ENCODE results near the gene CD93.

CD93 gene

DNA sequence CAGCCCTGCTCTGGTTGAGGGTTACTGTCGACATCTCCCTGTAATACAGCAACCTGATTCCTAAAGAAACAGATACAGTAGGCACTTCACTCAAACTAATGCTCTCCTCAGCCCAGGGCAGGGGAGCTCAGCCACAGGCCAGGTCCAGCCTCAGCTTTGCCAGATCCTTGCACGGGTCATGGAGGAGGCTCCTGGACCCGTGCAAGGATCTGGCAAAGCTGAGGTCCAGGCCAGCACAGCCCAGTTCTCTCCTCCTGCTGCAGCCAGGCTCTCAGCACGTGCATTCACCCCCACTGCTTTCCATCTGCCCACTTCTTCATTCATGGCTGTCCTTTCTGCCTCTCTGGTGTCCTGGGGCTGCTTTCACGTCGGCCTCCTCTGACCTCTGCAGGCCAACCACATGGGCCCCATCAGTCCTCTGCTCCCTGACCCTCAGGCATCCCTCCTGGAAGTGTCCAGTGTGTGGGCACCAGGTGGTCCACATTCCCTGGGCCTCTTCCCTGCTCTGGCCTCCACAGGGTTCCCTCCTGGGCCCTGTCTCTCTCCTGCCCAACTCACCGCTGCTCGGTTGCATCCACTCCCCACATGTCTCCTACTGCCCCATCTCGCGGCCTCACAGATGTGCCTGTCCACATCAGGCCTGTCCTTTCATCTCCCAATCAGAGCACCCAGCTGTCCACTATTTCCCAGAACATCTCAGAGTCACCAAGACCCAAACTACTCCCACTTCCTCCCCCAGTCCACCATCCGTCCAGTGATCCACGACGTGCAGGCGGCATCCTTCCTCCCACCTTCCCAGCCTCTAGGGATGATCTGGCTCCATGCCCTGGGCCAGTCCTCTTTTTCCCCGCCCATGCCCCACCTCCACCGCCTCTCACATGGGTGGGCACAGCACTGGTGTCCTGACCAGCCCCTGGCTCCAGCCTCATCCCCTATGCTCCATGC lies 11.8 kb upstream of the CD93 start:
- no peak for DNase-seq

DNA sequence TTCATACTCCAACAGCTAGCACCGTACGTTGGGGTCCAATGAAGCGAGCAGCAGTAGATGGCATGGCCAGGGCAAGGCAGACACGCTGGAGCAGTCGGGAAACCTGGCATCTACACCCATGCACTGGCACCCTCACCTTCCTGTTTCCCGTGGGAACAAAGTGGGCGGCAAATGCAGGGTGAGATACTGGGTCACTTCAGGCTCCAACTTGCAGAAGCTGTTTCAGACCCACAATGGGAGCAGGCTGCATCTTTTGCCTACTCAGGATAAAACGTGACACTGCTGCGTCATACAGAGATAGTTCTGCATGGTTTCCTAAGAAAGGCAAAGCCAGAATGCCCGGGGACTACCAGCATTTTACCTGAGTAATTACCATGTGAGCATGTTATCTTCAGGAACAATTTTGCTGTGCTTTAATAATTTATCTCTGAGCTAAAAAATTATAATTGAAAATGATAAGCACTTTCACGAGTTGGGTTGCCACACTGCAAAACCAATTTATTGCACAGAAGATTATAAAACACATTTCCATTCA lies 10.9 kb upstream of the CD93 start:
- DNase-seq = no peak

DNA sequence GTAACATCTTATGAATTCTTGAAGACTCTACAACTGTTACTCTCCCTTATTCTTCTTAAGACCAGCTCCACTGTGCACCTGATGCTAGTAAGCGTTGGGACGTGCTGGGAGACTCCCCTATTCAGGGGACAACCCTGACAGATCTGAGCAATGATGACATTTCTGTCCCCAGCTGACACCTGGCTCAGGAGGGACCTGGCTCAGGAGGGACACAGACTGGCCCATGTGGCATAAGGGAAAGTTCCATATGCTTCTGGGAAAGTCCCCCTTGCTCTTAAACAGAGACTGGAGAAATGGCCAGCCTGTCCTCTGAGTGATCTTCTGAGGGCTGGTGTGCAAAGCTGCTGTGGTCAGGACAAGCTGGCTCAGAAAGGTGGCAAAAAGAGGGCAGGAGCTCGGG lies 10.0 kb upstream of the CD93 start:
- no peak for DNase-seq

DNA sequence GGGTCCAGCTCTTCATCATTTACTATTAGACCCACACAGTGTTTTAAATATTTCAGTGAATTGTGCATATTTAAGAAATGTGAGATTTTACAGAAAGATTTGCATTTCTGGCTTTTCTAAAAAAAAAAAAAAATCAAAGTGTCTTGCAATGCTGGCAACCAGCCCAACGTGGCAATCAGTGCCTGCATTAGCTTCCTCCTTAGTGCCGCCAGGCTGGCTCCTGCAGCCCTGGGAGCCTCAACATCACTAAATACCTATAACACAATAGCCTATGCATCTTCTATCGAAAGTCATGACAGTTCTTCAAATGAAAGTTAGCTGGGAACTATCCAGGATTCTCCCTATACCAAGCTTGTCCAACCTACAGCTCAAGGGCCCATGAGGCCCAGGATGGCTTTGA lies 9.4 kb upstream of the CD93 start:
- DNase-seq = no peak

DNA sequence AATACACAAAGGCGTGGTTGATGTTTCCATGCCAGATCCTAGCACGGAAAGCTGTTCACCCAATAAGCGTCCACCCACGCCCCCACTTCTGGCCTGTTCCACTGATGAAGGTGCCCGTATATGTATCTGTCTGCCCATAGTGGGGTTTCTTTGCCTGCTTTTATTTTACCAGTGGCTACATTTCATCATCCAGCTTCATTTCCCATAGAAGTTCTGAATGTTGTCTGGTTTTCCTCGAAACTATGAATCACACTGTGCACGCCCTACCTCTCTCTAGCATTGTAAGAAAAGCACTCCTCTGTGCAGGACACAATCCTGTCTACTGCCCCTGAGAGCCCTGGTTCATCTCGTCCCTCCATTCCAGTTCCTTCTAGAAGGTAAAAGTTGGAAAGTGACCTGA lies 8.8 kb upstream of the CD93 start:
- DNase-seq = no peak

DNA sequence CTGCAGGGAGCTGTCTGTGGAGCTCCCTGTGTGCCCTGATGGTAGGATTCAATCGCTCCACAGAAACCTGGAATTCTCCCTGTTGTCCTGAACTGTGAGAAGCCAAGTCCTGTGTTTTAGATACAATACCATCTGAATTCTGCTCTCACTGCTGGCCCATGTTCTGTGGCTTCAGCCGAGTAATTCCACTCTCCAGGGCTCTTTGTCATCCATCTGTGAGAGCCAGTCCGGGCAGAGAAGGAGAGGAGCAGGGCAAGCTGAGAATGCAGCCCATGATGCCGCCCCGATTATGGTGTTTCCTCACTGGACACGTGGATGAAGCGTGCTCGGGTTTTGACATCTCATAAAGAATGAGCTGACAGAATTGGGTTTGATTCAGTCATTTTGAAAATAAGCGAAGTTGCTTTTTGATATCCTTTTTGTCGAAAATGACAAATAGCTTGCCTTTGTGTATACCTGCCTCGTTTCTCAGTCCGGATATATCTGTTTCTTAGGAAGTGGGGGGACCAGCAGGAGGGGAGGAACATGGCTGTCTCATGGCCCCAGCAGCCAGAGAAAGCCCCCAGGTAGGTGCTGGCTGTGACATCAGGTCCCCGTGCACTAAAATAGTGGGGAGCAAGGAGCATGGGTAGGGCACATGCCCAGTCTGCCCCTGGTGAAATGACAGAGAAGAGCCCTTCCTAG lies 8.2 kb upstream of the CD93 start:
- no peak for DNase-seq

DNA sequence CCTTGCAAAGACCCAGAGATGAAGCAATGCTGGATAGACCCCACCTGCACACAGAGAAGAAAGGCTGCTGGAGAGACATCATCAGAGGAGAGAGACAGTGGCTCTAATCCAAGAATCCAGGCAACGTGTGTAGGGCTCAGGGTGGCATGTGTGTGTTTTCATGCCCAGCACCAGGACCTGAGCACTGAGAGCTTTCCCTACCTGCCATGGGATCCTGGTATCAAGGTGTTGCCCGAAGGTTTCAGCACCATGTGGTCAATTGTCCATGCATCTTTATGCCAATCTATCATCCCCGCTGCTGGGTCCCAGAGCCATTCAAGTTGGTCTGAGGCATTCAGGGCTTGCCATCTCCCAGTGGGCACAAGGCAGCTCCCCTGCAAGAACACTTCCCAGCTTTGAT lies 7.5 kb upstream of the CD93 start:
- no peak for DNase-seq

DNA sequence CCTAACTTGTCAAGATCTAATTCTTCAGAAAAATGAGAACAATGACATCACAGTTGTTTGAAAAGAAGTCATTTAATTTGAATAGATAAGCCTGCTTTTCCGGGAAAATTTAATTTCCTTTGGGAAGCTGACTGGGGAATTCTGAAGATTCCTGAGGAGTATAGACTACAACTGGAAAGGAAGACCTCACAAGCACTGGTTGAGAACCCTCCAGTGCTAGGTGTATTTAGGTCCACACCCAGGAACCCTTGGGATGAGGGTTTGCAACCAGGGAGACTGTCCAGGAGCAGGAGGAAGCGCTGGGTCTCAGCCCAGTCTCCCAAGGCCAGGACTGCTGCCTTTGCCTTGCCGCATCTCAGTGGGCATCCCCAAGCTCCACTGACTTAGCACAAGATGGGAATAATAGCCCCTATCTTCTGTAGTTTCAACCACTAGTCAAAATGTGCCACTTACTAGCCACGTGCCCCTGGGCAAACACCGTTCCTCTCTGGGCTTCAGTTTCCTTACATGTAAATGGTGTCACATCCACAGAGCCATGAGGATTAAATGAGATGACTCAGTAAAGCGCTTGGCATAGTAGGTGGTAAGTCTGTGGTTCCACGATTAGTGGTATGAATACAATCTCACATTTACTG lies 6.9 kb upstream of the CD93 start:
- no peak for DNase-seq

DNA sequence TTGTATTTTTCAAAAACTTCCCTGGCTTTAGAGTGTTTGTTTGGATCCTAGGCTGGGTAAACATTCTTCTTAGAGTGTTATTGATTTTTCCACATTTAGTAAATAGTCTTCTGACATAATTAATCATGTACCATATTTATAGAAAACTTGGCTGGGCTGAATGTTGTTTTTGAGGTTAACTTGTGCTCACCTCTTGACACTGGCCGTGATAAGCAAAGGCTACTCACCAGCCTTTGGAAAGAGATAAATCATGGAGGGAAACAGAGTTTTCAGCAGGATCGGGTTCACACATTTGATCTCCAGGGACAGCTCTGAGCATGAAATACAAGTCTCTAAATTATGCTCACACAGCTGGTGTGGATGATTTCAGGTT lies 6.2 kb upstream of the CD93 start:
- DNase-seq = peak; percentile 92

DNA sequence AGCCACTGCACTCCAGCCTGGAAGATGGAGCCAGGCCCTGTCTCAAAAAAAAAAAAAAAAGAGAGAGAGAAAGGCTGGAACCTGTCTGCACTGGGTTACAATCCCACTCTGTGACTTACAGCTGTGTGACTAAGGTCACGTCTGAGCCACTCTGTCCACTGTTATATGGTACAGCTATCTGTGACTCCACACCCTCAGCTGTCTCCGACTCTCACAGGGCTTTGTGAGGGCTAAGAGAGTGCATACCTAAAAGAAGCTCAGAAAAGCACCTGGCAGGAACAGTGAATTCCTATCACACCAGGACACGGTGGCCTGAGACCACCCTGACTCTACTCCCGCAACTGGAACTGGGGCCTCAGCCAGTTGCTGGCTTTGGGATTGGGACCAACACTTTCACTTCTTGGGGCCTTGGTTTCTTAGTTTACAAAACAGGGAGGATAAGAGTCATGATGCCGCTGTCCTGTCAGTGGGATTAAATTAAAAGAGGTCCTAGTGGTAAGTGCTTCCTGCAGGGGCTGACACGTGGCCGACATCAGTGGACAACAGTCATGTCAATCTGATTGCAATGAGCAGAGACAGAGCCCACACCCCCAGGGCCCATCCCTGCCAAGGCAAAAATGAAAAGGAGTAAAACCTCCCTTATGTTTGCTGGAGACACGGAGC lies 5.7 kb upstream of the CD93 start:
- DNase-seq = peak; percentile 69

DNA sequence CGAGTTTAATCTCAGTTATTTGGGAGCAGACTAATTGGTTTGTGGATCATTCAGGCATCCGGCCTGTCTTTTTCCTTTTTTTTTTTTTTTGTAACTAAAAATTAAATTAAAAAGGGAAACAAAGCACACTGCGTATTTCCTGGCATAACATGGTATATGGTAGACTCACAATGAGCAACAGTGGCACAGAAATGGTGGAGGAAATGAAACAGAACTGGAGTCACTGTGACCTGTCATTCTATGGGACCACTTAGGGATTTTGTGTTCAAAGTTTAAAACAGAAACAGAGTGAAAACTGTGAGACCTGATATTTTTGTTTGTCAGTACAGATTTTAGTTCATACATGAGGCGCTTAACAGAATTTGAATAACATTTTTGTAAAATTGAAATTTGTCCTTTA lies 4.8 kb upstream of the CD93 start:
- DNase-seq = no peak

DNA sequence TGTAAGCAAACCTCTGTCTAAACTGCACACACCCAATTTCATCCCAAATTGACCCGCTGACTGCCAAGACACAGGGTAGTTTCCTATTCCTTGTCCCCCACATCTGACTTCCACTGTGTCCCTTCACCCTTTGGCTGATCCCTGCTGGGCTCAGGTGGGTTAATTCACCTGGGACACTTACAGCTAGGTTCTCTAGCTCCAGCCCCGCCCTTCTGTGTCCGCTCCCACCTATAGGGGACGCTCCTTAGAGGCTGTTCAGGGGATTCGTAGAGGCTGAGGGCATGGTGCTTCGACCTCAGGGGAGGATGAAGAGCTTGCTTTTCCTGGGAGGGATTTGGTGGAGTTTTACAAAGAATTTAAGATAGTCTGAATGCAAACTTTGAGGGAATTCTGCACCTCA lies 4.0 kb upstream of the CD93 start:
- no peak for DNase-seq

DNA sequence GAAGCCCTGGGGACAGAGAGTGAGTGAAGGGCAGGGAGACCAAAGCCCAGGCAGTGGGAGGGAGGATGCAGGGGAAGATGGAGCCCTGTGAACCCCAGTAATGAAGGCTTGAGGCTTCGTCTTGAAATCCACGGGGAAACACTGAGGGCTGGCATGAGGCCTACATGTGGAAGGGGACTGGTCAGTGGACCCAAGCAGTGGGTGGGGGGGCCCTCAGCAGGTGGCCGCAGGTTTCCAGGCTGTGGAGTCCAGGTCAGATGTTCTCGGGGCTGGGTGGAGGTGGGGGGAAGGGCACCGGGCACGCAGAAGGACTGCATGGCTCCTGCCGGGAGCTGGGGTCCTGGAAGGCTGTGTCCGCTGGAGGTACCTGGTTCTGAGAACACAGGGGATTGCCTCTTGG lies 2.7 kb upstream of the CD93 start:
- no peak for DNase-seq

DNA sequence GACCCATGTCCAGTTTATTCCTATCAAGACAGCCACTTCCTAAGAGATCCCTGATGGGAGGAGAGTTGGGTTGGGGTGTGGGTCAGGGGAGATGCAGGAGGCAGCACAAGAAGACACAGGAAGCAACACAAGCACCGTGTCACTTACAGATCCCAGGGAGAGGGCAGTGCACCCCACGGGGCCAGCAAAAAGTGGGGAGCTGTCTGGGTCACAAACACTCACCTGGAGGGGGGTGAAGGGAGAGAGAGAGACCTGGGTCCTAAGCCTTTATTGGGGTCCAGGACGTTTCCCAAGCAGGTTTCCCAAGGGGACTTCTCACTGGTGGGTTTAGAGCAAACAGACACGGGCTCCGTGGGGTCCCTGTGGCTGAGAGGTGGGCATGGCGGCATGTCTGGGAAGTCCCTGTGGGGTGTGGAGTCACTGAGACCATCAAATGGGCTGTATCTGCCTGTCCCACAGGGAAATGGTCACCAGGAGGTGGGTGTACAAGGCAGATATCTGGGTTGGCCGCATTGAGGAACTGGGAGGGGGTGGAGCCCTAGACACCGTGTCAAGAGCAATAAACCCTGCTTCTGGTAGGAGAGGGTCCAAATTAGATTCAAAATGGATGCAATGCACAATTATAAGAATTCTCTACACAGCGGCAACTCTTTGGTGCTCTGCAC lies 1.6 kb upstream of the CD93 start:
- no peak for DNase-seq

DNA sequence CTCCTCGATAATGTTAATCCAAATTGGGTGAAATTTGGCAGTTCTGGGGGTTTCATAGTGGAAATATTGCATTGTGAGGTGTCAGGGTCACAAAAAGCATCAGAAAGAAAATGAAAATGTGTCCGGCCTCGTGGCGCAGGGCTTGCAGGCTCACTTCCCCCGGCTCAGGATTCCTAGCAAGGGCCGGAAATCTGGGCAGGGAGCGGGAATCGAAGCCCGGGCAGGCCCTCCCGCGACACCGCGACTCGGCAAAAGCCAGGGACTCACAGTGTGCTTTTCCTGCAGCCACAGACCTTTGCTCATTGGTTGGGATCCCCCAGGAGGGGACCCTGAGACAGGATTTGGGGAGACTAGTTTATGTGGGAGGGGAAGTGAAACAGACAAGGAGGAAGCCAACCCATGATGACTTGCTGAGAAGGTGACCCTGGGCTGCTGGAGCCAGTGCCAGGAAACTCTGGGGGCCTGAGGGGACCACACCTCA lies 847 bp upstream of the CD93 start:
- no peak for DNase-seq

DNA sequence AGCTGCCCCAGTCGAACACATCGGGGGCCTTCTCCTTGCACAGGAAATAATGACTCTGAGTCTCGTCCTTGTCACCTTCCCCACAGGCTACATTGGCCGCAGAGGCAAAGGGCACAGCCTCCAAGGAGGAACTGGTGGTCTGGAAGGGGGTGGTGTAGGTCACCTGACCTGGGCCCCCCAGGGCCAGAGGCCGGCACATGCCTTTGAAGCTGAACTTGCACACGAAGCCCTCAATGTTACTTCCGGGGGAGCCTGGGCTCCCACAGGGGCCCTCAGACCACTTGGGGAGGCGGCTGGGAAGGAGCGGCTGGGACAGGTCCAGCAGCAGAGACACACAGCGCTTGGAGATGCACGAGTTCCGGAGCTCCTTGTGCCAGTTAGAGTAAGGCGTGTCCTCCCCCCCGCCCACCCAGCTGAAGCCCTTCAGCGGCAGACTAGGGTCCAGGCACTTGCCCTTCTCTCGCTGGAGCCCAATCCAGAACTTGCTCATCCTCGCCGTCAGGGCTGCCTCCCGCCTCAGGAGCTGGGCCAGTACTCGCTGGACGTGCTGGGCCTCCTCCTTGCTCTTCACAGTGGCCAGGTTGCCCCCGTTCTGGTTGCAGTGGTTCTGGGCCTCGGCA lies 578 bp downstream of the CD93 start:
- no peak for DNase-seq

DNA sequence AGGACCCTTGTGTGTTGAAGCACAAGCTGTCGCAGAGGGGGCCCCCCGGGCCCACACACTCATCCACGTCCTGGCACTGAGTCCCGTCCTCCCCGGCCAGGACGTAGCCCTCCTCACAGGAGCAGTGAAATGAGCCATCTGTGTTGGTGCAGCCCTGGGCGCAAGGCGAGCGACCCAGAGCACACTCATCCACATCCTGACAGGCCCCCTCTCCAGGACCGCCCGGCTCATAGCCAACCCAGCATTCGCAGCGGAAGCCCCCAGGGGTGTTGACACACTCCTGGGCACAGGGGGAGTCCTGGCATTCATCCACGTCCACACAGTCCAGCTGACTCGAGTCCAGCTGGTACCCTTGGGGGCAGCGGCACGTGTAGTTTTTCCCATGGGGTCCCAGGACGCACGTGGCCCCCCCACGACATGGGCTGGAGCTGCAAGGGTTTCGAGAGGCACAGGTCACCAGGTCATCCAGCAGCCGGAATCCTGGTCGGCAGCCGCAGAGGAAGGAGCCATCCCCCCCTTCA lies 1.2 kb downstream of the CD93 start:
- no peak for DNase-seq

DNA sequence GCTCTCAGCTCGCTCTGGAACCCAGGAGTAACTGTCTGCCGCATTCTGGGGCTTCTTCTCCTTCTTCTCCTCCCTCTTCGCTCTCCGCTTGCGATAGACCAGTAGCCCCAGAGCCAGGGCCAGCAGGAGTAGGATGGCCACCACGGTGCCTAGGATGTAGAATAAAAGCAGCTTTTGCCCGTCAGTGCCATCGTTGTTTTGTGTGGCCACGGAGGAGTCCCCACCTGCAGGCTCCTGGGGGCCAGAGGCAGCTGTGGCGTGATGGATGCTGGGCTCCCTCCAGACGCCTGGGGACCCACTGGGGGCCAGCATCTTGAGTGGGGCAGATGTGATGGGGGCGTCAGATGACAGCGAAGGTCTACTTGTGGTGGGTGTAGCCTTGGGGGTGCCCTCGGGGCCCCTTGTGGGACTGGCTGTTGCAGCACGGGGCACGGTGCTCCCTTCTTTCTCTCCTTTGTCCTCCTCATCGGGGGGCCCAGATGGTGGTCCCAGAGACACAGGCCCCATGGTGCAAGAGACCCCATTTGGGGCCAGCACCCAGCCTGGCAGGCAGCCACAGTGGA lies 1.8 kb downstream of the CD93 start:
- DNase-seq = no peak

DNA sequence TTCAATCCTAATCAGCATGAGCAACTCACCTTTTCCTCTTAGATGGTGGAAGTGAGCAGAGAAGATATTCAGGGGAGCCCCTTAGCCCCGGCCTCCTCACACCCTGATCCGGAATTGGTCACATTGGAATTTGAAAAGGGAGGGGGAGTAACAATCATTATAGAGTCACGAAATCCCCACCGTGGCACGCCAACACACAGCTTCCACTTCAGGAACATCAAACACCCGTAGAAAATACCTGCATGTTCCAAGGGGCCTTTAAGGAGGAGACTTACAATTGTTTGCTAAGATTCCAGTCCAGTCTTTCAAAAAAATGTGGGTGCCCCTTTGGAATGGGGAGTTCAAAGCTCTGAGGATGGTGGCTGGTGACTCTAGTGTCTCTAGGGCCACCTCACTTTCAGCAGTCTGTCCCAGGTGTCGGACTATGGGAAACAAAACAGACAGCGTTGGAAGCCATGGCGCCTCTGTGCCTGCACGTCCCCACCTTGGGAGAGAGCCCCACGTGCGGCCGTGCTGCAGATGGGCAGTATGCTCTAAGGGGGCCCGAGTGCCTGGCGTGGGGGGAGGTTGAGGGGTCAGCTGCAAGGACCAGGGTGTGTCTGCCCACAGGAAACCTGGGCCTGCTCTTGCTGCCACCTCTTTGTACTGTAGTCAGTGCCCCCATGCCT lies 2.4 kb downstream of the CD93 start:
- DNase-seq = no peak

DNA sequence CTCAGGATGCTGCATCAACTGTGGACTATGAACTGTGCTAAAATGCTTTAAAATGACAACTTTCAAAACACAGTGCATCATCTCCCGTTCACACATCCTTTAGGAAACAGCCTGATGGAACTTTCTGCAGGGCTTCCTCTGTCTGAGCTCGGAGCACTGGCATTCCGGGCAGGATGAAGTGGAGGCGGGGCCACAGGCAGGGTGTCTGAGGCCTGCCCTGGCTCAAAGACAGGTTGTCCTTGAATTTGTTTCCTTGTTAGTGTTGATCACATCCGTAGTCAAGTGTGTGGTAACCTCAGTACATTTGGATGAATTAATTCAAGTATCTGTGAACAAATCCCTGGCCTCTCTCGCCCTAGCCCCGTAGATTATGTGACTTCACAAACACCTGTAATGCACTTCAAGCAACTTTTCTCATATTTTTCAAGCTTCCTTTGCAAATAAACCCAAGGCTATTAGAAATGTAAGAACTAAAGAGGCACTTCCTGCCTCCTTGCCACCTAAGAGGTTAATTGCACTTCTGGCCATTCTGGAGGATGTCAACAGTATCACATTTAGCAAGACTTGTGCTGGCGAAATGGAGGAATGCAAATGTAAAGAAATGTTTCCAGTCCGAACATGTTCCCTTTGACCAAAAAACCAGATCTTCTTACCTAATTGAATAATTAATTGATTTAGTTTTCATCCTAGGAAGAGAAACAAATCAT lies 3.1 kb downstream of the CD93 start:
- DNase-seq = peak; percentile 81

Data from NCI-H510A treated with DMSO at 0.1 percent for 48 hours (cell line).